GM12874 (cell line): Measurements from ENCODE around the gene BPTF.

Experiments
- CTCF ChIP-seq: IDR thresholded peaks from 2 replicates; pipeline ENCODE4 v1.5.1; 2011; ENCODE audit warnings: low read depth, mild to moderate bottlenecking, control low read depth, low read length, moderate library complexity; ENCODE audit not compliant: insufficient read depth

The BPTF gene

GRCh38 chr17:67824735-67825626 is at the start of gene BPTF:
BPTF (plus strand) TSS chr17:67825503; CDS start chr17:67825725, 222 bp downstream.
- peak; percentile 97 for TF ChIP-seq CTCF

GRCh38 chr17:67779098-67779672 is 46.1 kb upstream of the BPTF start:
- peak; percentile 67 for TF ChIP-seq CTCF

GRCh38 chr17:67784364-67785121 is 40.8 kb upstream of the BPTF start:
- TF ChIP-seq CTCF: no peak

- TF ChIP-seq CTCF: no peak
These were observed 40.2 kb upstream of the BPTF start for GRCh38 chr17:67785122-67785477.

- no peak for TF ChIP-seq CTCF
These were observed 39.8 kb upstream of the BPTF start for GRCh38 chr17:67785504-67785903.

- TF ChIP-seq CTCF: peak; percentile 71
These were observed 24.8 kb upstream of the BPTF start for GRCh38 chr17:67800495-67800928.

- peak; percentile 39 for TF ChIP-seq CTCF
These were observed 23.6 kb upstream of the BPTF start for GRCh38 chr17:67801626-67802175.
